Measurements from ENCODE around the gene SLC45A1.

The SLC45A1 gene

DNA sequence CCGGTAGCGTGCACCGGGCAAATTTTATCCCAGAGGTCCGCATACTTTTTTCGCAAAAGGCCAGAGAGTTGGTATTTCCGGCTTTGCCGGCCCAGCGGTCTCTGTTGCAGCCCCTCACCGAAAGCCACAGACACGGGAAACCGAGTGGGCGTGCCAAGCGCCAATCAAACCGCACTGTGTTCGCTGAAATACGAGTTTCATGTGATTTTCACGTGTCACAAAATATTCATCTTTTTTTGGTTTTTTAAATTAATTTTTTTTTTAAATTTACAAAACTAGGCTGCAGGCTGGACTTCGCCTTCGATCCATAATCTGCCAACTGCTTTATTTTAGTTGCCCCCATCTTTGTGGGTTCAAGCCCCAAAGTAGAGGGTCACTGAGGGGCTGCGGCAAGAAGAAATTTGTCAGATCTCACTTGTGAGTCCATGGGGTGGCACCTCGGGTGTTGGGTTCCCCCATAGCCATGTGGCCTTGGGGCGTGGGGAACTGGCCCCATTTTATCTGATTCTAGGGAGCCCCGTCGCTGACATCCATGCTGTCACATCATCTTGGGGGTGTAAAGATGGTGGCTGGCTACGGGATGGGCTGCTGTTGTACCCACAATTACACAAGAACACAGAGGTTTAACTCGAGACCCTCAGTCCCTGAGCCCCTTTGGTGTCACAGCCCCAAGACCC lies 20.8 kb downstream of the SLC45A1 start:
- DNase-seq: no peak

DNA sequence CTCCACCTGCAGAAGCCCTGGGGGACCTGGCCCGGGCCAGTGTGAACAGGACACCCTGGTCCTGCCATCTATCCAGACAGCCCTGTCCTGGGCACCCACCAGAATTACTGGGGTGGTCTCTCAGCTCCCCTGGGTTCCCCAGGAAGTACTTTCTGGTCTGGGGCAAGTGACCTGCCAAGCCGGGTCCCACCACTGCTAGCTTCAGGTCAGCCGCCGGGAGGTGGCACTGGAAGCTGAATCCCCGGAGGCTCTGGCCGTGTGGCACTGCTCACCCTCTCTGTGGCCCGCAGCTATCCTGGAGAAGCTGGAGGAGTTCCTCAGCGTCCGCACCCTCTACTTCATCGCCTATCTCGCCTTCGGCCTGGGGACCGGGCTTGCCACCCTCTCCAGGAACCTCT lies 21.3 kb downstream of the SLC45A1 start:
- DNase-seq: no peak

DNA sequence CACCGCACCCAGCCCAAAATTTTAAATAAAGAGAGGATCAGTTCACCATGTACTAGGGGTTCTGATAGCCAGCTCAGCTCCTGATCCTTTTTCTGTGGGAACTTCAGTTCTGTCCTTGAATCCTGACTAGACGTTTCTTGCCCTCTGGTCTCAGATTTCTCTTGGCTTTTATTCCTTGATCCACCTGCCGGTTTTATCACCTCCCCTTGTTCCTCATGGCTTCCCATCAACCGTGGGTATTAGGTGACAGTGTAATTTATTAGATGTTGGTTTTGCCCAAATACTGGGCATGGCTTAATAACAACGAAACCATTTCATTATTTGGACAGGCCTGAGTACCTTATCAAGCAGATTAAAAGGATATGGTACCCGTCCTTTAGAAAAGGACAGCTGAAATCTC lies 22.5 kb downstream of the SLC45A1 start:
- no peak for DNase-seq

DNA sequence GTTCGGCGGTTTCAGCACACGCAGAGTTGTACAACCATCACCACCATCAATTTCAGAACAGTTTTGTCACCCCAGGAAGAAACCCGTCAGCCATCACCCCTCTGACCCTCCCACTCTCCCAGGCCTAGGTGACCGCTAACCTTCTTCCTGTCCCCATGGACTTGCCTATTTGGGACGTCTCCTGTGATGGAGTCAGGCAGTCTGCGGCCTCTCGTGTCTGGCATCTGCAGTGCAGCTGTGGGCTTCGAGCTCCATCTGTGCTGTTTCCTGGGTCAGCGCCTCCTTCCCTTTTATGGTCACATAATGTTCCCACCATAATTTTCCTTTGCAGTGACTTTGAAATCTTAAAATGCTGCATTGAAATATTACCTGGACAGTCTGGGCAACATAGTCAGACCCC lies 24.4 kb downstream of the SLC45A1 start:
- no peak for DNase-seq

DNA sequence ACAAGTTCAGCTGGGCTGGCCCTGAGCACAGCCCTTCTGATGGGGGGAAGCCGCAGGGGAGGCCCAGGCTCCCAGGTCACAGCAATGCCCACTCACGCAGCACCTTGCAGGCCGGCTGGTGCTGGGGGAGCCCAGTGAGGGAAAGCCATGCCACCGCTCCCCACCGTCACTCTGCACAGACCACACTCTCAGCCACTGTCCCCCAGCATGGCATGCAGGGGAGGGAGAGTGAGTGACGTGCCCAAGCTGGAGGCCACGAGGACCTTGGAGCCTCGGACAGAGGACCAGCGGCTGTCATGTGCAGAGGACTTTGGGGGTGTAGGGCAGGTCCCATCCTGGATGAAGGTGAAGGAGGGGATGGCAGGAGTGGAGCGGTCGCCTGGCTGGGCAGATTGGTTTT lies 25.1 kb downstream of the SLC45A1 start:
- no peak for DNase-seq

DNA sequence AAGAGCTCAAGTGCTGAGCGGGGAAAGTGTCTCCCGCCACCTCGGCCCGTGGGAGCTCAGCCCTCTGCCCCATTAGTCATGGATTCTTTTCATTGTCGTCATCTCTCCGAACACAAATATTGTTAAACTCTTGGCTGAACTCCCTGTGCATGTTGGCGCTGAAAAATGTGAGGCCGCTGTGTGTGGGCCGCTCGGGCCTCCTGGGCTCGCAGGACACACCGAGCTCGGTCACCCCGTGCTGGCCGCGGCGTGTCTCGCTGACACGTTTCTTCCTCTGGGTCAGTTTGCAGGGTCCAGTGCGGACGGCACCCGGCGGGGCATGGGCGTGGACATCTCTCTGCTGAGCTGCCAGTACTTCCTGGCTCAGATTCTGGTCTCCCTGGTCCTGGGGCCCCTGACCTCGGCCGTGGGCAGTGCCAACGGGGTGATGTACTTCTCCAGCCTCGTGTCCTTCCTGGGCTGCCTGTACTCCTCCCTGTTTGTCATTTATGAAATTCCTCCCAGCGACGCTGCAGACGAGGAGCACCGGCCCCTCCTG lies 25.6 kb downstream of the SLC45A1 start:
- DNase-seq: no peak

DNA sequence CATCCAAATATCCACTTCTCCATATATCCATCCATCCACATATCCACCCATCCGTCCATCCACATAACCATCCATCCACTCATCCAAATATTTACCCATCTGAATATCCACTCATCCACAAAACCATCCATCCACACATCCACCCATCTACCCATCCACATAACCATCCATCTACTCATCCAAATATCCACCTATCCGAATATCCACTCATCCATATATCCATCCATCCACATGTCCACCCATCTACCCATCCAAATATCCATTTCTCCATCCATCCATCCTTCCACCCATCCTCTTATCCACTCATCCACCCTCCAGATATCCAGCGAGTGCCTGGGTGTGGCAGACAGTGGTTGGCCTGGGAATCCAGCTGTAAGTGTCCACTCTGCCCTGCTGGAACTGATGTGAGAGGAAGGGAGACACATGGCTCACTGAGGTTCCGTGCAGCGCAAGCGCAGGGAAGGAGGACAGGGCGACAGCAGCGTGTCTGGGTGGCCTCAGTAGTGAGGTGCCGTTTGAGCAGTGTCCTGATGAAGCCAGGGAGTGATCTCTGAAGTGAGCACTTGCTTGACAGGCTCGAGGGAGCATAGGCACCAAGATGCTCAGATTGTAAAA lies 27.1 kb downstream of the SLC45A1 start:
- DNase-seq: no peak

- no peak for DNase-seq
Observed at GRCh38 chr1:8345621-8346415, 27.9 kb downstream of the SLC45A1 start.

DNA sequence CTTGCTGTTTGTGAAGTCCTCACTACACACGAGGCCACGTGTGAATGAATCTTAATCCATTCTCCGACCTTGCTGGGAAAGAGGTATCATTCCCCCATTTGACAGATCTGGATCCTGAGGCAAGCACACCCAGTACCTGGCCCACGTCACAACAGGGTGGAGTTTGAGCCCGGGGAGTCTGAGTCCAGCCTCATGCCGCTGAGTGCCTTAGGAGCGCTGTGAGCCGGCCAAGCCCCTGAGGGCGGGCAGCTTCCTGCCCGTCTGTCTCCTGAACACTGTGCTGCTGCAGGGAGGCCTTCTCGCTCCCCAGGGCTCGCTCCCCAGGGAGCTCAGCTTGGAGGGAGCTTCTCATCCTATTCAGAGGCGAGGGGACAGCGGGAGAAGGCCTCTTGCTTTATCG lies 29.7 kb downstream of the SLC45A1 start:
- DNase-seq: peak; percentile 24

DNA sequence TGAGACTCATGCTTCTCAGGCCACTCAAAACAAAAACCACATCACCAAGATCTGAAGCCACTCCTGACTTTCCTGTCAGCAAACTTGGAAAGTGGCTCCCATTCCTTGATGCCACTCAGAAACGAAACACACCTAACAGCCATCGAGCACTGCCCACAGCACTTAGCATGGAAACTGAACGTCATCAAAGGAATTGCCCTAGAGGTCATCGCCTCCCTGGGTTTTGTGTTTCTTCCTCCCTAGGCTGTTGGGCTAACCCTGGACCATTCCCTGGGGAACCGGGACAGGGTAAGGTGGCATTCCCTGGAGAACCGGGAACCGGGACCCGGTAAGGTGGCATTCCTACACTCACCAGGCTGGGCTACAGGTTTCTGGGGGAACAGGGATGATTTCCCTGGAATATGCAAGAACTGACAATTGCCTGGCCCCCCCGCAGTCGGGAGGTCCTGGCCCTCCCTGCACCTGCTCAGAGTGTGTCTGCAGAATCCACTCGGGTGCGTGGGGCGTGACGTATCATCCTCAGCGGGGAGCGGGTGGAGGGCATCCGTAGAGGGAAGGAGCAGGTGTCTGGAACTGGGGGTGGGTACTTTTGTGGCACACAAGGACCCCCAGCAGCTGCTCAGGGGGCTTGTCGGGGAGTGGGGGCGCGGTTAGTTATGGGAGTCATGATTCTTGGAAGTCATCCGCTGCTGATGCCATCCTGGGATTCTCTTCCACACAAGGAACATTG lies 30.3 kb downstream of the SLC45A1 start:
- no peak for DNase-seq

GRCh38 chr1:8348777-8349472 lies 31.0 kb downstream of the SLC45A1 start:
- peak; percentile 38 for DNase-seq

GRCh38 chr1:8349473-8349865 lies 31.6 kb downstream of the SLC45A1 start:
- DNase-seq: no peak

- DNase-seq: peak; percentile 3
Observed at GRCh38 chr1:8349961-8350360, 32.0 kb downstream of the SLC45A1 start.

- no peak for DNase-seq
Observed at GRCh38 chr1:8350914-8351684, 33.2 kb downstream of the SLC45A1 start.

DNA sequence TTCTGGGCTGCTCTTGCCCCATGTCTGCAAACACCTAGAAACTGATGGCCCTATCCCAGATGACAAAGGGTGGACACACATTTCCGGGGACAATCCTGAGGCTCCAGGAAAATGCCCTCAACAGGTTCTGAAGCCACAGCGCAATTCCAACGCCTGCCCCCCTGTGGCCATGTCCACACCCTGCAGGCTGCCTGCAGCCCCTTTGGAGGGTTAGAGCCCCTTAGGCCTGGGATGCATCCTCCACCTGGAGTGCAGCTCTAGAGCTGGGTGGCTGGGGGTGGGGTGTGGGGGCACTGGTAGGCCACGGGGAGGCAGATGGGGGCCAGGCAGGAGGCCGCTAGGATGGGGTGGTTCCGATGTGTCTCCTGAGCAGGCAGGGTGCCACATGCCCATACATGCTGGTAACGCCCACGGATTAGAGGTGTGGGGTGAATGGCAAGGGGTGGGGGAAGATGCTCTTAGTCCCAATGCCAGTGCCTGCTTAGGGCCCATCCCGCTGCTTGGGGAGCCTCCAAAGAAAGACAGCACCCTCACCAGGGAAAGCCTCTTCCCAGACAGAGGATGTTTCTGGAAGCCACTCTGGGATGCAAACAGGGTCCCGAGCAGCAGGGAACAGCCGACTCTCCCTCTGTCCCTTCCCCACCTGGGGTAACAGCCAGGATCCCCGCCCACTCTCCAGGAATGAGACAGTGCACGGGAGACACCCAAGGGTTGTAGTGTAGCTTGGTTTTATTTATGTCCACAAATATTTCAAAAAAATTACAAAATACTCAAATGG lies 34.0 kb downstream of the SLC45A1 start:
- peak; percentile 4 for DNase-seq

DNA sequence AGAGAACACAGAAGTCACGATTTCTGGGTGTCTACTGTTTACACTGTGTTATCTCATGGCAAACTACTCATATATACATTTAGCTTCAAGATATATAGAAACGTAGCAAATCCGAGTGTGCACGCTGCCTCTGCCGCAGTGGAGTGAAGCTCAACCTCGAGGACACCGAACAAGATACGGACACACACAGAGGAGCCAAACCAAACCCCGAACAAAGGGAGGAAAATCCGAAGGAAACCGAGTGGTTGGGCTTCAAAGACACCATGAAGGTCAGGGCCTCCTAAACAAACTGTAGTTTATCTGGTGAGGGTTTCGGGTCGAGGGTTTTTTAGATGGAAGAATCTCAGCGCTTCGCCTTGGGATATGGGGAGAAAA lies 34.5 kb downstream of the SLC45A1 start:
- DNase-seq: no peak

- no peak for DNase-seq
Observed at GRCh38 chr1:8352886-8353785, 35.2 kb downstream of the SLC45A1 start.

DNA sequence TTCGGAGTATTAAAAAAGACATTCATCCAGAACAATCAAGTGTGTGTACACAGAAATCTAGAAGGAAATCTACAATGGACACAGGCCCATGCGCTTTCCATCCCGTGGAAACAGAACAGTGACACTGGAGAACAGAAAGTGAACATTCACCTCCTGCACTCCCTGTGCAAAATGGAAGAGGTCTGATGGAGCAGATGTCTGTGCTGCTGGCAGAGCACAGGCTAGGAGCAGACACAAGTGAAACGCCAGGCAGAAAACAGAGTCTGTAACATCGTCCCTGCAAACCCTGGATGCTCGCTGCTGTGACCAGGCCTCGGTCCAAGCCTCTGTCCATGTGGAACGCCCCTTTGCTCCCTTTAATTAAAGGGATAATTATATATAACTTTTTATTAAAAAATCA lies 36.1 kb downstream of the SLC45A1 start:
- no peak for DNase-seq

- no peak for DNase-seq
Observed at GRCh38 chr1:8355439-8356255, 37.7 kb downstream of the SLC45A1 start.

All from NCI-H526 treated with DMSO at 0.1 percent for 48 hours (cell line).